ENCODE data around the gene NF1. TPM values are rescaled to one million over a fixed set of nuclear protein-coding genes. Genes with fewer than 3 reads are reported as not detected.
"Not testable (repeated sequence)": the region's sequence is repeated elsewhere in the genome, so short reads cannot be mapped to it uniquely, and the experiment has no call there.

NF1 gene
- polyA plus RNA-seq, 2 donors, result 3.4 to 4.4 TPM

GRCh38 chr17:31074772-31075555, 19.8 kb upstream of the NF1 start:
- WGBS, 2 donors, result 45 to 52% methylated on average over 4 of the region's 4 CpGs
- no peaks in the 10 kb centered on the region for H3K27me3 ChIP-seq (ENCODE audit: control insufficient read depth in 1 of 2, insufficient read depth in 2 of 2, low read length in 2 of 2)
- no peak overlapping the region for H3K27ac ChIP-seq (ENCODE audit: low read depth in 2 of 2, low read length in 1 of 2)

DNA sequence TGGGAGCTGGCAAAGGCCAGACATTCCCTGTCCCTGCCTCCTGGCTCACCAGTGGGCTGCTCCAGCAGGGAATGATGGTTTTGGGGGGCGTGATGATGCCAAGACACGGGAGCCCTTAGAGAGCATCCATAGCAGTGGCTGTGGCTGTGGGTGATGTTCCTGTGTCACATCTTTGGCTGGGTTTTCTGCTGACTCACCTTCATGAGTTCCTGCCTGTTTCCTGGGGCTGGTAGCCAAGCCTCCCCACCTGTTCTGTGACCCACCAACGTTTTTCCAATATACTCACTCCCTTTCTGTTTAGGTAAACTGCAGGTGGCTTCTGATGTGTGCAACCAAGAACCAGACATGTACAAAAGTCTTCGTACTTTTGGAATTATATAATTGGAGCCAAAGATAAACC, 16.5 kb upstream of the NF1 start:
- H3K4me1 ChIP-seq (ENCODE audit: control insufficient read depth in 2 of 2, insufficient read depth in 2 of 2, low read length in 1 of 2), result no peaks in the 10 kb centered on the region
- H3K27me3 ChIP-seq (ENCODE audit: control insufficient read depth in 1 of 2, insufficient read depth in 2 of 2, low read length in 2 of 2), result no peaks in the 10 kb centered on the region
- no peak overlapping the region for H3K4me3 ChIP-seq (ENCODE audit: low read depth in 1 of 2, low read length in 2 of 2)
- no peak overlapping the region for H3K27ac ChIP-seq (ENCODE audit: low read depth in 2 of 2, low read length in 1 of 2)
- no peaks in the 10 kb centered on the region for H3K9me3 ChIP-seq (ENCODE audit: control insufficient read depth in 2 of 2, insufficient read depth in 1 of 2, low read depth in 1 of 2, low read length in 1 of 2)
- no peaks in the 10 kb centered on the region for H3K36me3 ChIP-seq (ENCODE audit: control insufficient read depth in 2 of 2, insufficient read depth in 2 of 2, low read length in 1 of 2)
- WGBS, 2 donors, result 43 to 51% methylated on average over 4 of the region's 4 CpGs

More at GRCh38 chr17:31074772-31075555, 19.8 kb upstream of the NF1 start:
- Histone ChIP-seq H3K36me3 (ENCODE audit: control insufficient read depth in 2 of 2, insufficient read depth in 2 of 2, low read length in 1 of 2) (no peaks in the 10 kb centered on the region), H3K9me3 (ENCODE audit: control insufficient read depth in 2 of 2, insufficient read depth in 1 of 2, low read depth in 1 of 2, low read length in 1 of 2) (no peaks in the 10 kb centered on the region), H3K4me3 (ENCODE audit: low read depth in 1 of 2, low read length in 2 of 2) (no peak overlapping the region), H3K4me1 (ENCODE audit: control insufficient read depth in 2 of 2, insufficient read depth in 2 of 2, low read length in 1 of 2) (no peaks in the 10 kb centered on the region)

GRCh38 chr17:31079731-31080130, 15.0 kb upstream of the NF1 start:
- Histone ChIP-seq H3K27ac (ENCODE audit: low read depth in 2 of 2, low read length in 1 of 2) (no peak overlapping the region), H3K27me3 (ENCODE audit: control insufficient read depth in 1 of 2, insufficient read depth in 2 of 2, low read length in 2 of 2) (no peaks in the 10 kb centered on the region), H3K4me3 (ENCODE audit: low read depth in 1 of 2, low read length in 2 of 2) (no peak overlapping the region), H3K36me3 (ENCODE audit: control insufficient read depth in 2 of 2, insufficient read depth in 2 of 2, low read length in 1 of 2) (no peaks in the 10 kb centered on the region), H3K9me3 (ENCODE audit: control insufficient read depth in 2 of 2, insufficient read depth in 1 of 2, low read depth in 1 of 2, low read length in 1 of 2) (no peaks in the 10 kb centered on the region), H3K4me1 (ENCODE audit: control insufficient read depth in 2 of 2, insufficient read depth in 2 of 2, low read length in 1 of 2) (no peaks in the 10 kb centered on the region)
- 50 to 73% methylated on average over 1 of the region's 1 CpG for WGBS, 2 donors

- no peaks in the 10 kb centered on the region for H3K27me3 ChIP-seq (ENCODE audit: control insufficient read depth in 1 of 2, insufficient read depth in 2 of 2, low read length in 2 of 2)
- H3K27ac ChIP-seq (ENCODE audit: low read depth in 2 of 2, low read length in 1 of 2), result no peak overlapping the region
- WGBS, 2 donors, result 56 to 58% methylated on average over 2 of the region's 2 CpGs
- no peaks in the 10 kb centered on the region for H3K9me3 ChIP-seq (ENCODE audit: control insufficient read depth in 2 of 2, insufficient read depth in 1 of 2, low read depth in 1 of 2, low read length in 1 of 2)
- no peak overlapping the region for H3K4me3 ChIP-seq (ENCODE audit: low read depth in 1 of 2, low read length in 2 of 2)
- no peaks in the 10 kb centered on the region for H3K36me3 ChIP-seq (ENCODE audit: control insufficient read depth in 2 of 2, insufficient read depth in 2 of 2, low read length in 1 of 2)
- no peaks in the 10 kb centered on the region for H3K4me1 ChIP-seq (ENCODE audit: control insufficient read depth in 2 of 2, insufficient read depth in 2 of 2, low read length in 1 of 2)
These were observed 9.2 kb upstream of the NF1 start for GRCh38 chr17:31085563-31085962.

GRCh38 chr17:31089471-31089870, 5.3 kb upstream of the NF1 start:
- Histone ChIP-seq H3K9me3 (ENCODE audit: control insufficient read depth in 2 of 2, insufficient read depth in 1 of 2, low read depth in 1 of 2, low read length in 1 of 2) (no peaks in the 10 kb centered on the region), H3K4me1 (ENCODE audit: control insufficient read depth in 2 of 2, insufficient read depth in 2 of 2, low read length in 1 of 2) (no peaks in the 10 kb centered on the region)
- WGBS, 2 donors, result 91 to 92% methylated on average over 3 of the region's 3 CpGs

GRCh38 chr17:31090650-31091049, 4.1 kb upstream of the NF1 start:
- H3K4me1 ChIP-seq (ENCODE audit: control insufficient read depth in 2 of 2, insufficient read depth in 2 of 2, low read length in 1 of 2); H3K27ac ChIP-seq (ENCODE audit: low read depth in 2 of 2, low read length in 1 of 2); H3K9me3 ChIP-seq (ENCODE audit: control insufficient read depth in 2 of 2, insufficient read depth in 1 of 2, low read depth in 1 of 2, low read length in 1 of 2); H3K36me3 ChIP-seq (ENCODE audit: control insufficient read depth in 2 of 2, insufficient read depth in 2 of 2, low read length in 1 of 2); H3K4me3 ChIP-seq (ENCODE audit: low read depth in 1 of 2, low read length in 2 of 2); H3K27me3 ChIP-seq (ENCODE audit: control insufficient read depth in 1 of 2, insufficient read depth in 2 of 2, low read length in 2 of 2): not testable (repeated sequence)
- WGBS, 2 donors, result 95 to 98% methylated on average over 3 of the region's 3 CpGs

More at GRCh38 chr17:31089471-31089870, 5.3 kb upstream of the NF1 start:
- H3K27me3 ChIP-seq (ENCODE audit: control insufficient read depth in 1 of 2, insufficient read depth in 2 of 2, low read length in 2 of 2), result no peaks in the 10 kb centered on the region
- no peak overlapping the region for H3K27ac ChIP-seq (ENCODE audit: low read depth in 2 of 2, low read length in 1 of 2)
- H3K4me3 ChIP-seq (ENCODE audit: low read depth in 1 of 2, low read length in 2 of 2), result no peak overlapping the region
- no peaks in the 10 kb centered on the region for H3K36me3 ChIP-seq (ENCODE audit: control insufficient read depth in 2 of 2, insufficient read depth in 2 of 2, low read length in 1 of 2)

DNA sequence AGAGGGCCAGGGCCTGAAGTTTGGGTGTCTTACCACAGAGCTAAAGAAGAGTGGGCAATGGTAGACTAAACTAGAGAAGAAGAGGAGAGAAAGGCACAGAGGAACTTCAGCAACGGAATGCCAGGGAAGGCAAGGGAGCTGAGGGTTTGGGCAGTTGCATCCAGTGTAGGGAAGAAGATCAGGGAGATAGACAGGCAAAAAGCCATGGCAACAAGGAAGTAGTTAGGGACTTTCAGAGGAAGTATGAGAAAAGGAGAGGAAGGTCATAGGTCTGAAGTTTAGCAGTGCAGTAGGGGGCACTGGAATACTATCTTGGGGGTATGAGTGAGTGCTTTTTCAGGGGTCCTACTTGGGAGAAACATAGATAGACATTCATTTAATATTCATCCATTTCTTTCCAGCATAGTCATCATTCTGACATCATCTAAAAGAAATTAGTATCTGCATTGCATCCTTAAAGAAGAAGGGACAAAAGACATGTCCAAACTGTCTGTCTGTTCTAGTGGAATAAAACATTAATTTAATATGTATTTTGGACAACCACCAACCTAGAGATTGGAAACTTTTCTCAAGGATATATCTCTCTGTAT, 2.2 kb upstream of the NF1 start:
- Histone ChIP-seq H3K4me3 (ENCODE audit: low read depth in 1 of 2, low read length in 2 of 2) (no peak overlapping the region), H3K27ac (ENCODE audit: low read depth in 2 of 2, low read length in 1 of 2) (no peak overlapping the region), H3K27me3 (ENCODE audit: control insufficient read depth in 1 of 2, insufficient read depth in 2 of 2, low read length in 2 of 2) (no peaks in the 10 kb centered on the region), H3K4me1 (ENCODE audit: control insufficient read depth in 2 of 2, insufficient read depth in 2 of 2, low read length in 1 of 2) (no peaks in the 10 kb centered on the region), H3K9me3 (ENCODE audit: control insufficient read depth in 2 of 2, insufficient read depth in 1 of 2, low read depth in 1 of 2, low read length in 1 of 2) (no peaks in the 10 kb centered on the region), H3K36me3 (ENCODE audit: control insufficient read depth in 2 of 2, insufficient read depth in 2 of 2, low read length in 1 of 2) (no peaks in the 10 kb centered on the region)
- WGBS, 2 donors, result 85% methylated on average over 1 of the region's 1 CpG

GRCh38 chr17:31093866-31094599, 744 bp upstream of the NF1 start:
- peak overlapping the region; percentile 62 to 63 for H3K4me3 ChIP-seq (ENCODE audit: low read depth in 1 of 2, low read length in 2 of 2)
- H3K27ac ChIP-seq (ENCODE audit: low read depth in 2 of 2, low read length in 1 of 2), result peak overlapping the region; percentile 76 to 93
- H3K27me3 ChIP-seq (ENCODE audit: control insufficient read depth in 1 of 2, insufficient read depth in 2 of 2, low read length in 2 of 2), result no peaks in the 10 kb centered on the region
- 24 to 25% methylated on average over 17 of the region's 17 CpGs for WGBS, 2 donors
- H3K4me1 ChIP-seq (ENCODE audit: control insufficient read depth in 2 of 2, insufficient read depth in 2 of 2, low read length in 1 of 2), result no peaks in the 10 kb centered on the region
- H3K36me3 ChIP-seq (ENCODE audit: control insufficient read depth in 2 of 2, insufficient read depth in 2 of 2, low read length in 1 of 2), result no peaks in the 10 kb centered on the region
- no peaks in the 10 kb centered on the region for H3K9me3 ChIP-seq (ENCODE audit: control insufficient read depth in 2 of 2, insufficient read depth in 1 of 2, low read depth in 1 of 2, low read length in 1 of 2)

- H3K4me3 ChIP-seq (ENCODE audit: low read depth in 1 of 2, low read length in 2 of 2), result peak overlapping the region; percentile 62 to 63
- peak overlapping the region; percentile 76 to 93 for H3K27ac ChIP-seq (ENCODE audit: low read depth in 2 of 2, low read length in 1 of 2)
- no peaks in the 10 kb centered on the region for H3K9me3 ChIP-seq (ENCODE audit: control insufficient read depth in 2 of 2, insufficient read depth in 1 of 2, low read depth in 1 of 2, low read length in 1 of 2)
- 0 to 1% methylated on average over 45 of the region's 45 CpGs for WGBS, 2 donors
- no peaks in the 10 kb centered on the region for H3K4me1 ChIP-seq (ENCODE audit: control insufficient read depth in 2 of 2, insufficient read depth in 2 of 2, low read length in 1 of 2)
- no peaks in the 10 kb centered on the region for H3K36me3 ChIP-seq (ENCODE audit: control insufficient read depth in 2 of 2, insufficient read depth in 2 of 2, low read length in 1 of 2)
- H3K27me3 ChIP-seq (ENCODE audit: control insufficient read depth in 1 of 2, insufficient read depth in 2 of 2, low read length in 2 of 2), result no peaks in the 10 kb centered on the region
These were observed 694 bp downstream of the NF1 start for GRCh38 chr17:31095236-31096105.
